Calu3 (cell line): ENCODE measurements around the gene TBC1D23. TPM values are rescaled to one million over a fixed set of nuclear protein-coding genes. Genes with fewer than 3 reads are reported as not detected.
A peak's percentile ranks its signal among the peaks of the same experiment; 100 is the strongest.

Experiments used
- BruUV-seq: library from RNA; stranded (reverse); fragments of 400-500 nt; replicated peaks from 2 replicates; lab custom pipeline; 2021; lab: Mats Ljungman, UMichigan
- CTCF ChIA-PET: fragments of 300-600 bp; sonication (Branson Sonifier 250); formaldehyde crosslinking; loops from one replicate; lab custom pipeline; 2022; ENCODE audit warnings: antibody characterized with exemption; lab: Charles Lee
- DNase-seq: peaks from one replicate; pipeline ENCODE4 v3.0.0; 2022
- H3K27ac Mint-ChIP-seq: one replicate; pipeline ENCODE4 v1.8.0; 2022; ENCODE audit warnings: mixed read lengths; ENCODE audit not compliant: unreplicated experiment
- H3K27me3 Mint-ChIP-seq: one replicate; pipeline ENCODE4 v1.8.0; 2022; ENCODE audit warnings: mixed read lengths; ENCODE audit not compliant: unreplicated experiment
- H3K36me3 Mint-ChIP-seq: one replicate; pipeline ENCODE4 v1.8.0; 2022; ENCODE audit warnings: mild to moderate bottlenecking, moderate library complexity, mixed read lengths; ENCODE audit not compliant: insufficient read depth, unreplicated experiment
- H3K4me1 Mint-ChIP-seq: one replicate; pipeline ENCODE4 v1.8.0; 2022; ENCODE audit warnings: mild to moderate bottlenecking, low read depth, mixed read lengths; ENCODE audit not compliant: unreplicated experiment
- H3K4me3 Mint-ChIP-seq: one replicate; pipeline ENCODE4 v1.8.0; 2022; ENCODE audit warnings: mild to moderate bottlenecking, low read depth, moderate library complexity, mixed read lengths; ENCODE audit not compliant: unreplicated experiment
- H3K9me3 Mint-ChIP-seq: one replicate; pipeline ENCODE4 v1.8.0; 2022; ENCODE audit warnings: low read depth, mixed read lengths; ENCODE audit not compliant: unreplicated experiment
- CTCF ChIP-seq: fragments of 200-600 bp; IDR thresholded peaks from one replicate; pipeline ENCODE4 v1.8.0; 2022; ENCODE audit warnings: antibody characterized with exemption; ENCODE audit not compliant: unreplicated experiment
- intact Hi-C: fragments of 100-400 bp; cut with micrococcal nuclease; formaldehyde crosslinking; loops from one replicate; pipeline ENCODE4 v1.10.0; 2022; ENCODE audit not compliant: unreplicated experiment
- total RNA-seq: library from RNA; stranded (reverse); gene quantifications from 2 replicates; pipeline ENCODE4 v1.2.3, GENCODE V29; 2022

The TBC1D23 gene
- total RNA-seq, 1 experiment from 2014 or later: 26.1 TPM

- no TSS peak for BruUV-seq
- H3K27me3 Mint-ChIP-seq: no peaks in the 10 kb centered on the region
- H3K4me1 Mint-ChIP-seq: peaks cover 26% of the 10 kb centered on the region
Measured at GRCh38 chr3:100333051-100333450, 72.3 kb downstream of the TBC1D23 start.

GRCh38 chr3:100333970-100334487 lies 73.2 kb downstream of the TBC1D23 start:
- peak overlapping the region; percentile 72 for H3K4me3 Mint-ChIP-seq
- no peak for DNase-seq
- peaks cover 26% of the 10 kb centered on the region for H3K4me1 Mint-ChIP-seq
- no TSS peak for BruUV-seq
- CTCF ChIA-PET: interaction anchor here (0.7 kb wide), 1 partner anchor 17 kb away, joined by 3 read pairs; no protein-coding TSS in a partner anchor
- intact Hi-C loops: no loop called here
- H3K9me3 Mint-ChIP-seq: no peaks in the 10 kb centered on the region
- no peak for TF ChIP-seq CTCF
- H3K27me3 Mint-ChIP-seq: no peaks in the 10 kb centered on the region
- no peak overlapping the region for H3K27ac Mint-ChIP-seq
- H3K36me3 Mint-ChIP-seq: peaks cover 12% of the 10 kb centered on the region

More at GRCh38 chr3:100333051-100333450, 72.3 kb downstream of the TBC1D23 start:
- intact Hi-C loops: no loop called here
- Mint-ChIP-seq H3K9me3 (no peaks in the 10 kb centered on the region), H3K27ac (no peak overlapping the region), H3K36me3 (peaks cover 8% of the 10 kb centered on the region), H3K4me3 (no peak overlapping the region)
- CTCF ChIA-PET: interaction anchor here (0.5 kb wide), 1 partner anchor 501 kb away, joined by 4 read pairs; no protein-coding TSS in a partner anchor
- DNase-seq: no peak
- no peak for TF ChIP-seq CTCF

- no peaks in the 10 kb centered on the region for H3K27me3 Mint-ChIP-seq
Measured at GRCh38 chr3:100334488-100335351, 73.9 kb downstream of the TBC1D23 start, which contains the start of gene NIT2. NIT2 (plus strand) TSS chr3:100334757; CDS start chr3:100334792, 35 bp downstream.

More at GRCh38 chr3:100334488-100335351, 73.9 kb downstream of the TBC1D23 start, which contains the start of gene NIT2:
- Mint-ChIP-seq H3K4me3 (peak within 1 kb of the TSS; percentile 72), H3K9me3 (no peaks in the 10 kb centered on the region), H3K36me3 (peaks cover 12% of the 10 kb centered on the region), H3K27ac (peak within 1 kb of the TSS; percentile 67), H3K4me1 (peaks cover 26% of the 10 kb centered on the region)
- no TSS peak for BruUV-seq
- DNase-seq: peak; percentile 81
- TF ChIP-seq CTCF: no peak
- CTCF ChIA-PET: interaction anchor here (0.7 kb wide), 1 partner anchor 18 kb away, joined by 3 read pairs; no protein-coding TSS in a partner anchor
- intact Hi-C loops: no loop called here
